ENCODE results near the gene FOXP4.

DNA sequence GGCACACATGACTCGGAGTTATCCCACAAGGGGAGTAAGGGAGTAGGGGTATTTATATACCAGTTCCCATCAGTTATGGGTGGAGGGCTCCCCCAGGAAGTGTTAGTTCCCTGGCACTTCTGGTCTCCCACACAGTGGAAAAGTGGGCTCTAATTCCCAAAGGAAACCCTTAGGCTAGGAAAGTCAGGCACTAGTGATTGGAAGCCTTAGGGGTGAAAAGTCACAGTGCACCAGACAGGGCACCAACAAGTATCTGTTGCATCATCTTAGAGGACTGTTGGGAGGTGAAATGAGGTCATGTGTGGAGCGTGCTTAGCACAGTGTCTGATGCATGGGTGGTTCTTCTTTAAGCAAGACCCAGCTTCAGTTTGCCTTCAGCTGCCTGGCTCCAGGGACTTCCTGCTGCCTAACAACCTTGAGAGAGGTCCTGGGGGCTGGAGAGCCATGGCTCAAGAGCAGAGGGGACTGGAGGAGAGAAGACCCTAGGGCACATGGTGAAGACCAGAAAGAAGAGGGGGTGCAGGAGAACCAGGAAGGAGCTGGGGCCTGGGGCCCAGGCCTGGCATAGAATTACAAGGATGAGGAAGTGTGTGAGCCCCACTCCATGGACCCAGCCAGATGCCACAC lies 7.5 kb upstream of the FOXP4 start:
- TF ChIP-seq POLR2A (IDR thresholded peaks at IDR 0.05; ENCODE audit: low read length) (no peak), GATA1 (IDR thresholded peaks at IDR 0.05; ENCODE audit: low read depth, low read length) (no peak)
